CD4-positive, alpha-beta T cell treated with Interleukin-4 for 4 hours (primary cell): ENCODE data around the gene FHL5.
"Not testable (repeated sequence)": the region's sequence is repeated elsewhere in the genome, so short reads cannot be mapped to it uniquely, and the experiment has no call there.

Source experiments
- DNase-seq: peaks from one replicate; pipeline ENCODE4 v3.0.0-alpha.2; 2020

FHL5 gene

GRCh38 chr6:96562886-96563285 is at the start of gene FHL5:
Gene FHL5 (plus strand): TSS chr6:96563128. CDS start chr6:96603614, 40,486 bp downstream.
- DNase-seq, result no peak

- DNase-seq, result no peak
These were observed 42.5 kb upstream of the FHL5 start for GRCh38 chr6:96520171-96521115.

GRCh38 chr6:96521306-96521643 is 41.7 kb upstream of the FHL5 start:
- no peak for DNase-seq

DNA sequence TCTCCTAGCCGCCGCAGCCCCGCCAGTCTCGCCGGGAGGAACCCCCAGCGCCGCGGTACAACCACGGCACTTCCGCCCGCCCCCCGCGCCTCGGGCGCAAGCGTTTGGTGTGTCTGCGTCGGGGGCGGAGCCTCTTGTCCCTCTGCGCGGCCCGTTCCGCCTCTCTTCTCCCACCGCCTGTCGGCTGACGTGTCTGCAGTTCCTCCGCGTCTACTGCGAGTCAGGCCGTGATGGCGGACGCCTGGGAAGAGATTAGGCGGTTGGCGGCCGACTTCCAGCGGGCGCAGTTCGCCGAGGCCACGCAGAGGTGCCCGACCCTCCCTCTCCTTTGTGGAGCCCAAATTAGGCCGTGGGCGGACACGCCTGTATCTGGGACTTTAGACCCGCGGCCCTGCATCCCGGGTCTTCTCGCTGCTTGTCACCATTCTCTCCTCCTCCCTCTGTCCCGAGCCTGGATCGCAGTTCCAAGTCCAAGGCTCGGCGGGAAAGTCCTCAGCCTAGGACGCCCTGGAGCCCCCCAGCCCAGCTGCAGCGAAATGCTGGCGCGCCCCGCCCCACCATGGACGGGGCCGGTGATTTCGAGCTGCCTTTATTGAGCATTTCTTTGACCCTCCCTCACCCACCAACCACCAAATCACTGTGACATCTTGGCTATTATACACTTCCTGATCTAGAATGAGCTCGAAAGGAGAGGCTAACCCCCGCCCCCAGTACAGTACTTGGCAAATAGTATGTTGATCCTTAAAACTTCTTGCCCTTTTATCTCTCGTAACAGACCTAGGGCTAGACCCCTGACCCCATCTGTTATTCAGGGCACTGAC is 41.1 kb upstream of the FHL5 start, which contains the start of gene UFL1:
UFL1 (plus strand) TSS at position 163 of the 821 bp plus-strand sequence; CDS start at position 231, 68 bp downstream.
- peak; percentile 93 for DNase-seq

GRCh38 chr6:96522465-96523009 is 40.4 kb upstream of the FHL5 start:
- DNase-seq, result peak; percentile 36

GRCh38 chr6:96528193-96528592 is 34.7 kb upstream of the FHL5 start:
- no peak for DNase-seq

DNA sequence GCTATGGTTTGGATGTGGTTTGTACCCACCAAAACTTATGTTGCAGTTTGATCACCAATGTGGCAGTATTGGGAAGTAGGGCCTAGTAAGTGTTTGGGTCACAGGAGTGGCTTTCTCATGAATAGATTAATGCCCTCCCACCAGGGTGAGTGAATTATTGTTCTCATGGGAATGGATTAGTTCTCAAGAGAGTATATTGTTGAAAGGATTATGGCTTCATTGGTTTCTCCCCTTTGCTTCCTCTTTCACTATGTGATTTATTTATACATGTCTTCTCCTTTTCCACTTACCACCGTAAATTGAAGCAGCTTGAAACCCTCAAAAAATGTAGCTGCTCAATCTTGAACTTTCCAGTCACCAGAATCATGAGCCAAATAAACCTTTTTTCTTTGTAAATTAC is 30.5 kb upstream of the FHL5 start:
- DNase-seq, result no peak

DNA sequence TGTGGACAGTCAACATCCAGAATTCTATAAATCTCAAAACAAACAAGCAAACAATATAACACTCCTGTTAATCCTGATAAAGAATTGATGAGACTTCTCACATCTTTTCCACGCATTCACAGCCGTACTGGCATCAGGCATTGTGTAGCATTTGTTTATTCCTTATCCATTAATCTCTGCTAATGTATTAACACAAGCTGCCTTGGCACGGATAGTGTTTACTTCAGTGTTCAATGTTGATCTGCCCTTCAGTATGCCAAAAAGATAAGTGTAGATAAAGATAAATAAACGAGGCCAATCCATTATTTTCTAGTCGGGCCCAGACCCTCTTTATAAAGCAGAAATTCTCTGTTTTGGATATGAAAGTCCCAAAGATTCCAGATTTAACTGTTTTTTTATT is 25.2 kb upstream of the FHL5 start:
- no peak for DNase-seq

DNA sequence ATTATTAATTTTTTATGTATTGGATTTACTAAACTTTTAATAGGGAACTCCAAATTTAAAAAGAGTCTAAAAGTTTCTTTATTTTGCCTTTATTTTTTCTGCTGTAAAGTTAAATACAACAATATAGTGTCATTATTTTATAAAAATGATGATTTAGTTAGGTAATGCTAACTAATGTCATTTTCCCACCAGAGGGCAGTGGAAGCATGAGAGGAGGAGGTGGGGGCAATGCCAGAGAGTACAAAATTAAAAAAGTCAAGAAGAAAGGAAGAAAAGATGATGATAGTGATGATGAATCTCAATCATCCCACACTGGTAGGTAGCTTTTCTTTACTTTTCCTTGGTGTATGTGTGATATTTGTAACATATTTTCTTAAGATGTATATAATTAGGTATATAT is 20.2 kb upstream of the FHL5 start:
- peak; percentile 6 for DNase-seq

DNA sequence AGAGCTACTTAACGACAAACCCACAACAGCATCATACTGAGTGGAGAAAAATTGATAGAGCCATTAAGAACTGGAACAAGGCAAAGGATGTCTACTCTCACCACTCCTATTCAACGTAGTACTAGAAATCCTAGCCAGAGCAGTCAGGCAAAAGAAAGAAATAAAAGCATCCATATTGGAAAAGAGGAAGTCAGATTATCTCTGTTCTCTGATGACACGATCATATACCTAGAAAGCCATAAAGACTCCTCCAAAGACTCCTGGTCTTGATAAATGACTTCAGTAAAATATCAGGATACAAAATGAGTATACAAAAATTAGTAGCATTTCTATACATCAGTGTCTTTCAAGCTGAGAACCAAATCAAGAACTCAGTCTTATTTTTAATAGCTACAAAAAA is 17.0 kb upstream of the FHL5 start:
- no peak for DNase-seq

GRCh38 chr6:96547654-96548053 is 15.3 kb upstream of the FHL5 start:
- DNase-seq, result no peak

- no peak for DNase-seq
These were observed 8.4 kb upstream of the FHL5 start for GRCh38 chr6:96554558-96554957.

DNA sequence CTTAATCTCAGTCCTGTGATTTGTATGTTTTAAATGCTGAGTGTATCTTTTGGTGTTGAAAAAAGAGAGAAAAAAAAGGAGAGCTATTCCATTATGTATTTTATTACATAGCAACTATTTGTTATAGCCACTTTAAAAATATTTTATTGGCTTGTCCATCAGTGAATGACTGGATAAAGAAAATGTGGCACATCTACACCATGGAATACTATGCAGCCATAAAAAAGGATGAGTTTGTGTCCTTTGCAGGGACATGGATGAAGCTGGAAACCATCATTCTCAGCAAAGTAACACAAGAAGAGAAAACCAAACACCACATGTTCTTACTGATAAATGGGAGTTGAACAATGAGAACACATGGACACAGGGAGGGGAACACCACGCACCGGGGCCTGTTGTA is 3.2 kb upstream of the FHL5 start:
- DNase-seq, result not testable (repeated sequence)

DNA sequence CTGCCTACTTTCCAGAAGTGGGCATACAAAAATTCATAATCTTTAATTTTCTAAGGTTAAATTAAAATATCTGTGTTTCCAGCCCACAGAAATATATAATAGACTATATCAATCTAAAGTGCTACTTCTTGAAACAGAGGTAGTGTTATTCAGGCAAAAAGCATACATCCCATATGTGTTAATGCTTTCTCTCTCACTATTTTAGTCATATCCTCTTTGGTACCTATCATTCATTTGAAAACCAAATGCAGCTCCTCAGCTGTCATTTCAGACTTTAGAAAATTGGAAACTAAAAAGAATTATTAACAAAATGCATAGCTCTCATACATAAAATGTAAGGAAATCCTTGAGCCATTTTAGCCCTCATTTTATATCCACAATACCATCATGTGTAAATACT is 925 bp downstream of the FHL5 start:
- no peak for DNase-seq

- no peak for DNase-seq
These were observed 7.1 kb downstream of the FHL5 start for GRCh38 chr6:96570053-96570452.

- DNase-seq, result no peak
These were observed 8.6 kb downstream of the FHL5 start for GRCh38 chr6:96571551-96571950.

GRCh38 chr6:96575359-96575758 is 12.4 kb downstream of the FHL5 start:
- DNase-seq, result no peak

GRCh38 chr6:96576221-96576620 is 13.3 kb downstream of the FHL5 start:
- no peak for DNase-seq

- no peak for DNase-seq
These were observed 19.1 kb downstream of the FHL5 start for GRCh38 chr6:96582021-96582420.

GRCh38 chr6:96582436-96582835 is 19.5 kb downstream of the FHL5 start:
- DNase-seq, result no peak

GRCh38 chr6:96604420-96604819 is 41.5 kb downstream of the FHL5 start:
- DNase-seq, result no peak

DNA sequence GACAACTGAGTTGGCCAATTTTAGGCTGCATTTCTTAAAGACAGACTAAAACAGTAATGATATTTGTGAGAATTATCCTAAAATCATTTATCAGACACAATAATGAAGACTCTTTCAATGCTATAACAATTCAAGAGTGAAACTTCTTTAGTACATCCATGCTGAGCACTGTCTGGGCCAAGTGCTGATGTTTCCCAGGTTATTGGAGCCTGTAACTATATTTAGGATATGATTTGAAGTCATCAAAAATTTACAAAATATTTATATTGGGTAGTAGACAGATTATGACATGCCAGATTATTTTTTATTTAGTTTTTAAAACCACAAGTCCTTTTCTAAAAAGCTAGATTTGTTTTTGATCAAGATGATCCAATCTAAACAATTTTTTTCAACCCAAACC is 45.1 kb downstream of the FHL5 start:
- DNase-seq, result no peak

- DNase-seq, result no peak
These were observed 47.1 kb downstream of the FHL5 start for GRCh38 chr6:96610019-96610418.
